Activated naive CD8-positive, alpha-beta T cell treated with anti-CD3 and anti-CD28 coated beads, Interleukin-2, amount 50 U/mL, for 24 hours (primary cell): ENCODE measurements around the gene KCNJ12.
A peak's percentile ranks its signal among the peaks of the same experiment; 100 is the strongest.
"Not testable (repeated sequence)": the region's sequence is repeated elsewhere in the genome, so short reads cannot be mapped to it uniquely, and the experiment has no call there.

Experiments
- ATAC-seq: fragments of 150-1000 bp; cut with Tn5 transposase; one replicate; pipeline ENCODE4 v1.10.0; 2021
- DNase-seq: peaks from one replicate; pipeline ENCODE4 v3.0.0; 2021
- H3K27ac Mint-ChIP-seq: one replicate; pipeline ENCODE4 v1.8.0; 2021; ENCODE audit warnings: mild to moderate bottlenecking, mixed read lengths
- H3K27me3 Mint-ChIP-seq: one replicate; pipeline ENCODE4 v1.8.0; 2021; ENCODE audit warnings: mixed read lengths
- H3K36me3 Mint-ChIP-seq: one replicate; pipeline ENCODE4 v1.8.0; 2021; ENCODE audit warnings: low read depth, mixed read lengths
- H3K4me1 Mint-ChIP-seq: one replicate; pipeline ENCODE4 v1.8.0; 2021; ENCODE audit warnings: mixed read lengths
- H3K4me3 Mint-ChIP-seq: one replicate; pipeline ENCODE4 v1.8.0; 2021; ENCODE audit warnings: mild to moderate bottlenecking, moderate library complexity, mixed read lengths
- H3K9me3 Mint-ChIP-seq: one replicate; pipeline ENCODE4 v1.8.0; 2021; ENCODE audit warnings: mixed read lengths

Gene KCNJ12

GRCh38 chr17:21410906-21411678, 34.9 kb downstream of the KCNJ12 start:
- H3K4me3 Mint-ChIP-seq, H3K27me3 Mint-ChIP-seq, H3K4me1 Mint-ChIP-seq, DNase-seq, H3K27ac Mint-ChIP-seq, ATAC-seq, H3K36me3 Mint-ChIP-seq, H3K9me3 Mint-ChIP-seq: not testable (repeated sequence)

- H3K36me3 Mint-ChIP-seq, ATAC-seq, H3K27me3 Mint-ChIP-seq: not testable (repeated sequence)
Measured at GRCh38 chr17:21411679-21412205, 35.6 kb downstream of the KCNJ12 start.

GRCh38 chr17:21412207-21412681, 36.1 kb downstream of the KCNJ12 start:
- not testable (repeated sequence) for H3K9me3 Mint-ChIP-seq, H3K27ac Mint-ChIP-seq, H3K36me3 Mint-ChIP-seq, ATAC-seq, H3K27me3 Mint-ChIP-seq, H3K4me1 Mint-ChIP-seq, H3K4me3 Mint-ChIP-seq, DNase-seq

More at GRCh38 chr17:21411679-21412205, 35.6 kb downstream of the KCNJ12 start:
- not testable (repeated sequence) for H3K27ac Mint-ChIP-seq, H3K9me3 Mint-ChIP-seq, H3K4me1 Mint-ChIP-seq, DNase-seq, H3K4me3 Mint-ChIP-seq

- not testable (repeated sequence) for H3K36me3 Mint-ChIP-seq, H3K4me3 Mint-ChIP-seq, H3K4me1 Mint-ChIP-seq, H3K27me3 Mint-ChIP-seq, H3K27ac Mint-ChIP-seq, ATAC-seq, DNase-seq, H3K9me3 Mint-ChIP-seq
Measured at GRCh38 chr17:21413570-21414279, 37.6 kb downstream of the KCNJ12 start.

- H3K4me1 Mint-ChIP-seq = peaks cover 10% of the 10 kb centered on the region
- ATAC-seq, H3K9me3 Mint-ChIP-seq, H3K27ac Mint-ChIP-seq, H3K27me3 Mint-ChIP-seq, H3K36me3 Mint-ChIP-seq, H3K4me3 Mint-ChIP-seq, DNase-seq: not testable (repeated sequence)
Measured at GRCh38 chr17:21414616-21415015, 38.5 kb downstream of the KCNJ12 start.

GRCh38 chr17:21415166-21415990, 39.2 kb downstream of the KCNJ12 start:
- ATAC-seq, H3K36me3 Mint-ChIP-seq, DNase-seq, H3K27me3 Mint-ChIP-seq, H3K27ac Mint-ChIP-seq, H3K4me3 Mint-ChIP-seq, H3K9me3 Mint-ChIP-seq: not testable (repeated sequence)
- peaks cover 16% of the 10 kb centered on the region for H3K4me1 Mint-ChIP-seq

GRCh38 chr17:21416471-21416981, 40.4 kb downstream of the KCNJ12 start:
- not testable (repeated sequence) for DNase-seq, H3K27me3 Mint-ChIP-seq, H3K36me3 Mint-ChIP-seq, H3K27ac Mint-ChIP-seq, H3K9me3 Mint-ChIP-seq, ATAC-seq, H3K4me3 Mint-ChIP-seq
- H3K4me1 Mint-ChIP-seq = peaks cover 16% of the 10 kb centered on the region

- DNase-seq, H3K27me3 Mint-ChIP-seq, ATAC-seq, H3K9me3 Mint-ChIP-seq, H3K36me3 Mint-ChIP-seq, H3K4me3 Mint-ChIP-seq, H3K27ac Mint-ChIP-seq: not testable (repeated sequence)
- peaks cover 16% of the 10 kb centered on the region for H3K4me1 Mint-ChIP-seq
Measured at GRCh38 chr17:21417349-21417748, 41.2 kb downstream of the KCNJ12 start.

- no peak overlapping the region for H3K27ac Mint-ChIP-seq
- no peaks in the 10 kb centered on the region for H3K36me3 Mint-ChIP-seq
- no peaks in the 10 kb centered on the region for H3K9me3 Mint-ChIP-seq
- DNase-seq (no peak), ATAC-seq (no peak)
- no peak overlapping the region for H3K4me3 Mint-ChIP-seq
- H3K4me1 Mint-ChIP-seq = peaks cover 16% of the 10 kb centered on the region
- H3K27me3 Mint-ChIP-seq = no peaks in the 10 kb centered on the region
Measured at GRCh38 chr17:21417921-21418320, 41.8 kb downstream of the KCNJ12 start.

- Mint-ChIP-seq H3K4me1 (peaks cover 16% of the 10 kb centered on the region), H3K36me3 (no peaks in the 10 kb centered on the region), H3K9me3 (no peaks in the 10 kb centered on the region), H3K4me3 (peak overlapping the region; percentile 4), H3K27ac (no peak overlapping the region), H3K27me3 (no peaks in the 10 kb centered on the region)
- DNase-seq (peak; percentile 12), ATAC-seq (no peak)
Measured at GRCh38 chr17:21418446-21419298, 42.5 kb downstream of the KCNJ12 start.

- Mint-ChIP-seq H3K4me3 (peak overlapping the region; percentile 4), H3K27me3 (no peaks in the 10 kb centered on the region), H3K9me3 (no peaks in the 10 kb centered on the region), H3K27ac (no peak overlapping the region), H3K4me1 (peaks cover 16% of the 10 kb centered on the region), H3K36me3 (no peaks in the 10 kb centered on the region)
- ATAC-seq (peak; percentile 67), DNase-seq (peak; percentile 41)
Measured at GRCh38 chr17:21419299-21420239, 43.4 kb downstream of the KCNJ12 start.

GRCh38 chr17:21420503-21421090, 44.4 kb downstream of the KCNJ12 start:
- H3K9me3 Mint-ChIP-seq, H3K4me3 Mint-ChIP-seq, H3K36me3 Mint-ChIP-seq, H3K27me3 Mint-ChIP-seq, ATAC-seq, DNase-seq, H3K27ac Mint-ChIP-seq: not testable (repeated sequence)
- H3K4me1 Mint-ChIP-seq = peaks cover 16% of the 10 kb centered on the region
